ENCODE data around the gene AIPL1. TPM values are rescaled to one million over a fixed set of nuclear protein-coding genes. Genes with fewer than 3 reads are reported as not detected.

Gene AIPL1
- total and polyA plus RNA-seq, 2 of the 4 experiments (the other 2 are of a cell fraction): not detected

GRCh38 chr17:6423931-6424330 lies 11.0 kb downstream of the AIPL1 start:
- no peak overlapping the region for H3K4me3 ChIP-seq (ENCODE audit: insufficient read depth, low read depth, low read length)

More at GRCh38 chr17:6423931-6424330, 11.0 kb downstream of the AIPL1 start:
- no peak overlapping the region for H3K23ac ChIP-seq (ENCODE audit: low read depth, low read length)
- H4K20me1 ChIP-seq (ENCODE audit: insufficient read depth, low read length): no peaks in the 10 kb centered on the region
- no peak for ATAC-seq (ENCODE audit: low read depth)
- H3K14ac ChIP-seq (replicated peaks; ENCODE audit: low read depth, low read length): no peak overlapping the region
- intact Hi-C loops (cut with micrococcal nuclease): loop anchor here (2.0 to 5.0 kb wide), 3 partner anchors 57 to 937 kb away; partner anchors contain the start of genes DERL2 and MIS12
- H3K79me1 ChIP-seq (ENCODE audit: low read depth in 1 of 2, low read length in 2 of 2): no peaks in the 10 kb centered on the region
- H4K5ac ChIP-seq (ENCODE audit: low read depth, low read length): no peak overlapping the region
- no peak overlapping the region for H3K9ac ChIP-seq (ENCODE audit: low read depth, low read length)
- in situ Hi-C loops (cut with MboI; ENCODE audit: low sequenced_read_pairs): loop anchor here (5.0 to 25.0 kb wide), 2 partner anchors 237 to 837 kb away; no protein-coding TSS in a partner anchor
- H2BK5ac ChIP-seq (ENCODE audit: low read depth, low read length, poor library complexity, severe bottlenecking): no peak overlapping the region
- no peaks in the 10 kb centered on the region for H3K9me1 ChIP-seq (ENCODE audit: insufficient read depth, low read length)
- BruUV-seq (replicated peaks): no TSS peak
- no peak overlapping the region for H2BK120ac ChIP-seq (ENCODE audit: low read depth, low read length)
- no peak for DNase-seq
- no peak overlapping the region for H2AFZ ChIP-seq (replicated peaks; ENCODE audit: low read length, poor library complexity)
- H3K27ac ChIP-seq (ENCODE audit: insufficient read depth, low read length): no peak overlapping the region
- H3K4ac ChIP-seq (ENCODE audit: low read depth, low read length): no peak overlapping the region
- H3K27me3 ChIP-seq (ENCODE audit: control insufficient read depth, insufficient read depth, low read length): peaks cover 11% of the 10 kb centered on the region
- TF ChIP-seq MAFK (IDR thresholded peaks at IDR 0.05; ENCODE audit: low read depth, low read length): no peak
- TF ChIP-seq ELK1 (IDR thresholded peaks at IDR 0.05; ENCODE audit: borderline replicate concordance, low read depth, low read length): no peak
- TF ChIP-seq SMC3 (IDR thresholded peaks at IDR 0.05; ENCODE audit: low read depth, low read length): no peak
- H2BK15ac ChIP-seq (ENCODE audit: low read depth, low read length): no peak overlapping the region
- H3K9me3 ChIP-seq (ENCODE audit: control insufficient read depth, insufficient read depth, low read length): no peaks in the 10 kb centered on the region
- H2AK5ac ChIP-seq (ENCODE audit: low read depth, low read length): no peak overlapping the region
- H3K36me3 ChIP-seq (ENCODE audit: control insufficient read depth, insufficient read depth, low read length): no peaks in the 10 kb centered on the region
- no peak overlapping the region for H3K18ac ChIP-seq (ENCODE audit: low read depth, low read length)
- ChIA-PET POLR2A (ENCODE audit: unreplicated experiment) (no interaction called here), CTCF (interaction anchor here (0.8 kb wide), 1 partner anchor 837 kb away, joined by 4 read pairs; no protein-coding TSS in a partner anchor)
- no peak overlapping the region for H2BK20ac ChIP-seq (ENCODE audit: low read depth, low read length)
- H2AK9ac ChIP-seq (replicated peaks; ENCODE audit: low read depth, low read length, poor library complexity): peak overlapping the region; percentile 72
- dilution Hi-C loops (cut with HindIII; ENCODE audit: low sequenced_read_pairs, unreplicated experiment): no loop called here
- H3K4me2 ChIP-seq (ENCODE audit: low read depth, low read length): no peak overlapping the region
- 55% methylated on average over 2 of the region's 14 CpGs; no CpG with 5 or more reads in 1 of the 2 experiments for WGBS, 2 experiments (ENCODE audit: extremely low coverage in 2 of 2, insufficient read length in 1 of 2)
- H3K4me1 ChIP-seq (ENCODE audit: control insufficient read depth, insufficient read depth, low read length): no peaks in the 10 kb centered on the region
- no peak overlapping the region for H4K8ac ChIP-seq (ENCODE audit: low read depth in 2 of 2, low read length in 2 of 2)
- no peak overlapping the region for H4K91ac ChIP-seq (ENCODE audit: insufficient read depth, low read depth, low read length)
- H3K56ac ChIP-seq (ENCODE audit: extremely low read depth, insufficient read depth, low read length): no peak overlapping the region
